Measurements from ENCODE around the gene SNX13. TPM values are rescaled to one million over a fixed set of nuclear protein-coding genes. Genes with fewer than 3 reads are reported as not detected.

The SNX13 gene
- total RNA-seq, 2 experiments from 2014 or later: 20.7 to 24.1 TPM

GRCh38 chr7:17802056-17802455 is 138.2 kb downstream of the SNX13 start:
- Mint-ChIP-seq H3K9me3 (no peaks in the 10 kb centered on the region), H3K4me1 (ENCODE audit: low read depth) (no peaks in the 10 kb centered on the region), H3K36me3 (ENCODE audit: low read depth) (peaks cover 30% of the 10 kb centered on the region), H3K27me3 (no peaks in the 10 kb centered on the region), H3K4me3 (no peak overlapping the region), H3K27ac (no peak overlapping the region)
- ChIA-PET POLR2A (no interaction called here), CTCF (interaction anchor here (0.5 kb wide), 1 partner anchor 10 kb away, joined by 3 read pairs; no protein-coding TSS in a partner anchor)
- no peak for DNase-seq
- TF ChIP-seq, protein P1, sequence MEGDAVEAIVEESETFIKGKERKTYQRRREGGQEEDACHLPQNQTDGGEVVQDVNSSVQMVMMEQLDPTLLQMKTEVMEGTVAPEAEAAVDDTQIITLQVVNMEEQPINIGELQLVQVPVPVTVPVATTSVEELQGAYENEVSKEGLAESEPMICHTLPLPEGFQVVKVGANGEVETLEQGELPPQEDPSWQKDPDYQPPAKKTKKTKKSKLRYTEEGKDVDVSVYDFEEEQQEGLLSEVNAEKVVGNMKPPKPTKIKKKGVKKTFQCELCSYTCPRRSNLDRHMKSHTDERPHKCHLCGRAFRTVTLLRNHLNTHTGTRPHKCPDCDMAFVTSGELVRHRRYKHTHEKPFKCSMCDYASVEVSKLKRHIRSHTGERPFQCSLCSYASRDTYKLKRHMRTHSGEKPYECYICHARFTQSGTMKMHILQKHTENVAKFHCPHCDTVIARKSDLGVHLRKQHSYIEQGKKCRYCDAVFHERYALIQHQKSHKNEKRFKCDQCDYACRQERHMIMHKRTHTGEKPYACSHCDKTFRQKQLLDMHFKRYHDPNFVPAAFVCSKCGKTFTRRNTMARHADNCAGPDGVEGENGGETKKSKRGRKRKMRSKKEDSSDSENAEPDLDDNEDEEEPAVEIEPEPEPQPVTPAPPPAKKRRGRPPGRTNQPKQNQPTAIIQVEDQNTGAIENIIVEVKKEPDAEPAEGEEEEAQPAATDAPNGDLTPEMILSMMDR (IDR thresholded peaks at IDR 0.05): no peak
- intact Hi-C loops (cut with micrococcal nuclease): no loop called here
- no peak for ATAC-seq

- intact Hi-C loops (cut with micrococcal nuclease): no loop called here
- H3K9me3 Mint-ChIP-seq: no peaks in the 10 kb centered on the region
- ATAC-seq (no peak), DNase-seq (no peak)
- no peaks in the 10 kb centered on the region for H3K27me3 Mint-ChIP-seq
- H3K27ac Mint-ChIP-seq: no peak overlapping the region
- H3K4me3 Mint-ChIP-seq: no peak overlapping the region
- TF ChIP-seq, protein P1 (IDR thresholded peaks at IDR 0.05): no peak
- peaks cover 12% of the 10 kb centered on the region for H3K36me3 Mint-ChIP-seq (ENCODE audit: low read depth)
- ChIA-PET POLR2A (no interaction called here), CTCF (interaction anchor here (1.0 kb wide), 1 partner anchor 22 kb away, joined by 6 read pairs; no protein-coding TSS in a partner anchor)
- no peaks in the 10 kb centered on the region for H3K4me1 Mint-ChIP-seq (ENCODE audit: low read depth)
Measured at GRCh38 chr7:17792075-17792936, 148.0 kb downstream of the SNX13 start.

DNA sequence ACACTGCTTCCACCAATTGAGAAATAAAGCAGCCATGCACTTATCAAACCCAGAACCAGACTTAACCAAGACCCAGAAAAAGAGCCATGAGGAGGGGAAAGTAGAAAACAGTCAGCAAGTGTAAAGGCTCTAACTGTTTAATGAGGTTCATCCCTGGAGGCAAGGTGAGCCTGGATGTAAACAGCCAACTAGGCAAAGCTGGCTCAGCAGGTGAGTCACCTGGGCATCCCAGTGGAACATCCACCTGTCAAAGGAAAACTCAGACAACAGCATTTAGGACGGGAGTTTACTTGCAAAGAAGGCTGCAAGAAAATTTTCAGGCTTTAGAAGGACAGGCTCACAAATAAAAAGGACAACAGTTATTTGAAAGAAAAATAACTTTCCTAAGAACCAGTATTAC is 153.0 kb downstream of the SNX13 start:
- Mint-ChIP-seq H3K9me3 (no peaks in the 10 kb centered on the region), H3K4me3 (no peak overlapping the region), H3K36me3 (ENCODE audit: low read depth) (peaks cover 3% of the 10 kb centered on the region), H3K27me3 (no peaks in the 10 kb centered on the region), H3K27ac (no peak overlapping the region), H3K4me1 (ENCODE audit: low read depth) (no peaks in the 10 kb centered on the region)
- no peak for ATAC-seq
- intact Hi-C loops (cut with micrococcal nuclease): no loop called here
- no peak for DNase-seq
- TF ChIP-seq, protein P1 (IDR thresholded peaks at IDR 0.05): no peak
- ChIA-PET CTCF (interaction anchor here (1.5 kb wide), 1 partner anchor 106 kb away, joined by 3 read pairs; no protein-coding TSS in a partner anchor), POLR2A (no interaction called here)

DNA sequence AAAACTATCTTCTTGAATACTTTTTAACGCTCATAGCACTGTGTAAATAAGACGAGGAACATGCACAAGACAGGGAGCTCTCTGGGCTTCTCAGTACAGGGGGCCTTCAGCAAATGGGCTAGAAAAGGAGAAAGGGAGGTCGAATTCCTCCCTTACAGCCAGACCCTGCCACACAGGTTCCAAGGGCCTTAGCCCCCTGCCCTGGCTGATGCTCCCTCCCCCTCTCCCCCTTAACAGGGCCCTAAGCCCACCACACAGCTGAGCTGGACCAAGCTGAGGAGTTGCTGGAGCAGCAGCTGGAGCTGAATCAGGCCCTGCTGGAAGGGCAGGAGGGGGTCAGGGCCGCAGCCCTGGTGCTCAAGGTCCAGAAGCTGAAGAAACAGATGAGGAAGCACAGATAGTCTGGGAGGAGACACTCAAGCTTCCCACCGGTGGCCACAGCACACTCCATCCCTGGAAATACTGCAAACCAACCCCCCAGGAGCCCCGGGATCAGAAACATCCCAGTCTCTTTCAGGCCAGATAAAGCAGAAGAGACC is 153.9 kb downstream of the SNX13 start:
- Mint-ChIP-seq H3K27ac (no peak overlapping the region), H3K4me1 (ENCODE audit: low read depth) (peaks cover 2% of the 10 kb centered on the region), H3K27me3 (no peaks in the 10 kb centered on the region), H3K36me3 (ENCODE audit: low read depth) (peaks cover 3% of the 10 kb centered on the region), H3K4me3 (no peak overlapping the region), H3K9me3 (no peaks in the 10 kb centered on the region)
- intact Hi-C loops (cut with micrococcal nuclease): no loop called here
- DNase-seq: no peak
- TF ChIP-seq, protein P1 (IDR thresholded peaks at IDR 0.05): no peak
- ATAC-seq: no peak
- ChIA-PET POLR2A (no interaction called here), CTCF (interaction anchor here (1.5 kb wide), 1 partner anchor 105 kb away, joined by 3 read pairs; no protein-coding TSS in a partner anchor)

DNA sequence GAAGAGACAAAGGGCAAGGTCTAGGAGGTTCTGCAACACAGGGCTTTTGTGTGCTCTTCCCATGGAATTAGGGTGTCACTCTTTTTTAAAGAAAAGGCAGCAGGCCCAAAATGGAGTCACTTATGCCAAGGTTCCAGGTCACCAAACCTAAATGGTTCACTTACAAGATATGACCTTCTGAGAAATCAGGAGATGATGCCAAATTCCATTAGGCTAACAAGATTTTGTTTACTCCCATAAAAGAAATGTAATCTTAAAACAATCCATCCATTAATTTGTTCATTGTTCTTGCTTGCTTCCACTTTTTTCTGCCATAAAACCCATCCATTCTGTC is 158.1 kb downstream of the SNX13 start:
- H3K4me1 Mint-ChIP-seq (ENCODE audit: low read depth): peaks cover 2% of the 10 kb centered on the region
- ChIA-PET POLR2A (no interaction called here), CTCF (interaction anchor here (1.8 kb wide), 1 partner anchor 12 kb away, joined by 10 read pairs; no protein-coding TSS in a partner anchor)
- no peak overlapping the region for H3K27ac Mint-ChIP-seq
- DNase-seq (no peak), ATAC-seq (no peak)
- H3K27me3 Mint-ChIP-seq: no peaks in the 10 kb centered on the region
- H3K9me3 Mint-ChIP-seq: no peaks in the 10 kb centered on the region
- H3K36me3 Mint-ChIP-seq (ENCODE audit: low read depth): no peaks in the 10 kb centered on the region
- TF ChIP-seq, protein P1 (IDR thresholded peaks at IDR 0.05): no peak
- H3K4me3 Mint-ChIP-seq: no peak overlapping the region
- intact Hi-C loops (cut with micrococcal nuclease): no loop called here

Data from activated CD8-positive, alpha-beta T cell treated with anti-CD3 and anti-CD28 coated beads for 36 hours (primary cell).